CD4-positive, alpha-beta T cell (primary cell): Measurements from ENCODE around the gene ARL5A. TPM values are rescaled to one million over a fixed set of nuclear protein-coding genes. Genes with fewer than 3 reads are reported as not detected.

Experiments used
- ATAC-seq: fragments of 200-7000 bp; cut with Tn5 transposase; one replicate; pipeline ENCODE4 v1.10.0; 2022; ENCODE audit warnings: mild to moderate bottlenecking; ENCODE audit not compliant: poor library complexity
- CTCF ChIA-PET: fragments of 350-600 bp; sonication (Branson Sonifier 250); formaldehyde crosslinking; loops from one replicate; lab custom pipeline; 2021; ENCODE audit warnings: antibody characterized with exemption, inconsistent platforms; lab: Charles Lee
- POLR2A ChIA-PET: fragments of 350-600 bp; sonication (Branson Sonifier 250); formaldehyde crosslinking; loops from one replicate; lab custom pipeline; 2021; ENCODE audit warnings: antibody characterized with exemption, inconsistent platforms; lab: Charles Lee
- DNase-seq, 14 experiments: peaks; one replicate each; pipeline ENCODE4 v3.0.0-alpha.2; 2013 to 2020; ENCODE audit warnings: mixed read lengths in 2 of 14
- H3K27ac ChIP-seq, 2 donors: one replicate each; pipeline versions ENCODE4 v1.5.1 to v1.7.0; 2013; ENCODE audit warnings: low read length in 2 of 2, low read depth in 1 of 2, mild to moderate bottlenecking in 1 of 2
- H3K27me3 ChIP-seq, 2 experiments: 1 replicate in 1 of 2; 2 replicates in 1 of 2; pipeline versions ENCODE4 v1.6.1 to v1.7.0; 2013; ENCODE audit warnings: low read length in 2 of 2, control low read depth in 1 of 2, mild to moderate bottlenecking in 1 of 2, moderate library complexity in 1 of 2; ENCODE audit not compliant: insufficient read depth in 2 of 2, control insufficient read depth in 1 of 2
- H3K36me3 ChIP-seq: one replicate; pipeline ENCODE4 v1.6.1; 2013; ENCODE audit warnings: low read length, control low read depth; ENCODE audit not compliant: insufficient read depth
- H3K4me1 ChIP-seq: one replicate; pipeline ENCODE4 v1.6.1; 2013; ENCODE audit warnings: low read length, control low read depth; ENCODE audit not compliant: insufficient read depth
- H3K4me3 ChIP-seq: one replicate; pipeline ENCODE4 v1.5.1; 2013; ENCODE audit warnings: mild to moderate bottlenecking, low read length, moderate library complexity
- H3K9me3 ChIP-seq, 2 experiments: 1 replicate in 1 of 2; 2 replicates in 1 of 2; pipeline versions ENCODE4 v1.6.1 to v1.7.0; 2013; ENCODE audit warnings: low read length in 2 of 2, mild to moderate bottlenecking in 2 of 2, control low read depth in 1 of 2, moderate library complexity in 1 of 2; ENCODE audit not compliant: control insufficient read depth in 1 of 2, insufficient read depth in 1 of 2
- H3K27ac Mint-ChIP-seq: one replicate; pipeline ENCODE4 v1.8.0; 2020; ENCODE audit warnings: mixed read lengths
- H3K27me3 Mint-ChIP-seq: one replicate; pipeline ENCODE4 v1.8.0; 2021; ENCODE audit warnings: mixed read lengths
- H3K36me3 Mint-ChIP-seq: one replicate; pipeline ENCODE4 v1.8.0; 2021; ENCODE audit warnings: low read depth, mixed read lengths
- H3K4me1 Mint-ChIP-seq: one replicate; pipeline ENCODE4 v1.8.0; 2021; ENCODE audit warnings: low read depth, mixed read lengths
- H3K4me3 Mint-ChIP-seq: one replicate; pipeline ENCODE4 v1.8.0; 2020; ENCODE audit warnings: mild to moderate bottlenecking, mixed read lengths
- H3K9me3 Mint-ChIP-seq: one replicate; pipeline ENCODE4 v1.8.0; 2020; ENCODE audit warnings: mixed read lengths
- intact Hi-C, 2 experiments: fragments of 100-400 bp; cut with DNase I in 1 of 2; cut with micrococcal nuclease in 1 of 2; formaldehyde crosslinking; loops; one replicate each; pipeline versions ENCODE4 v1.15.1 to v1.9.0; 2023 to 2025; cut with DNase I, micrococcal nuclease
- total RNA-seq, 174 experiments: library from RNA in 2 of 174; stranded (reverse) in 2 of 174; gene quantifications; one replicate each; pipeline ENCODE4 v1.2.3 and lab custom pipeline; 2021 to 2026
- TF ChIP-seq, protein P1 (sequence below): fragments of 200-600 bp; IDR thresholded peaks from one replicate; pipeline ENCODE4 v1.8.0; 2022; ENCODE audit warnings: antibody characterized with exemption, mild to moderate bottlenecking

Gene ARL5A
- total RNA-seq, 2 experiments from 2014 or later = 16.9 to 20.5 TPM

DNA sequence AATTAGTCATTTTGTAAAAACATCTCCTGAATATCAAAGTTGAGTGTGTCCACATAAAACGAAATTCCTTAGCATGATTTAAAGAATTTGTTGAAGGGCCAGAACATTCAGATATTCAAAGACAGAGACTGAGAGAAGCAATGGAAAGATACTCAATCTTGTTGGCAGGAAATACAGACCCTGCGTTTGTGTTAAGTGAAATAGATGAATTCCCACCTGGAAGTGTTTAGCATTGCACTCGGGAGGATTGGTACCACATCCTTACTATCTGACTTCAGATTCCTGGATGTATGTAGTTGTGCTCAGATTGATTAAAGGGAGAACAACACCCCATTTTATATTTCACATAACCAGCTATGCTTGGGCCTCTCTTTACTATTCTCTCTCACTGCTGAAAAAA is 9.7 kb upstream of the ARL5A start:
- no peak overlapping the region for H3K27ac Mint-ChIP-seq

DNA sequence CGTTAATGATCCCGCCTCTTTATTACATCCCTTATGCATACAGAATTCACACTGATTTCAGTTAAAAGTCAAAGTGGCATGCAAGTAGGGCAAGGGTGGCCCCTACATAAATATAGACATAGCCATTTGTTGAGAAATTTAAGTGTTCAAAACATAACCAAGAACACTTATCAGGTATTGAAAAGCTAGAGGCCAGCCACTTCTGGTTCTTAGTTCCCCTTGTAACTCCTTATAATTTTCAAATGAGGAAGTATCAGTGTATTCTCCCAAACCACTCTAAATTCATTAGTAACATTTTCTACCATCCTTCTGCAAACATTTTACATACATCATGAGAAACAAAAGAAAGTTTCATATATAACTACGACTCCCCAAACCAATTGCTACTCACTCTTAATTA is 5.8 kb upstream of the ARL5A start:
- H3K36me3 ChIP-seq = no peaks in the 10 kb centered on the region
- Mint-ChIP-seq H3K4me1 (peaks cover under 1% of the 10 kb centered on the region), H3K4me3 (no peak overlapping the region), H3K36me3 (no peaks in the 10 kb centered on the region), H3K27me3 (no peaks in the 10 kb centered on the region), H3K27ac (no peak overlapping the region), H3K9me3 (no peaks in the 10 kb centered on the region)
- ATAC-seq = no peak
- ChIA-PET CTCF (no interaction called here), POLR2A (no interaction called here)
- H3K4me1 ChIP-seq = no peaks in the 10 kb centered on the region
- no peak overlapping the region for H3K27ac ChIP-seq
- H3K9me3 ChIP-seq = no peaks in the 10 kb centered on the region
- intact Hi-C loops = no loop called here
- no peaks in the 10 kb centered on the region for H3K27me3 ChIP-seq
- no peak overlapping the region for H3K4me3 ChIP-seq
- TF ChIP-seq, protein P1, sequence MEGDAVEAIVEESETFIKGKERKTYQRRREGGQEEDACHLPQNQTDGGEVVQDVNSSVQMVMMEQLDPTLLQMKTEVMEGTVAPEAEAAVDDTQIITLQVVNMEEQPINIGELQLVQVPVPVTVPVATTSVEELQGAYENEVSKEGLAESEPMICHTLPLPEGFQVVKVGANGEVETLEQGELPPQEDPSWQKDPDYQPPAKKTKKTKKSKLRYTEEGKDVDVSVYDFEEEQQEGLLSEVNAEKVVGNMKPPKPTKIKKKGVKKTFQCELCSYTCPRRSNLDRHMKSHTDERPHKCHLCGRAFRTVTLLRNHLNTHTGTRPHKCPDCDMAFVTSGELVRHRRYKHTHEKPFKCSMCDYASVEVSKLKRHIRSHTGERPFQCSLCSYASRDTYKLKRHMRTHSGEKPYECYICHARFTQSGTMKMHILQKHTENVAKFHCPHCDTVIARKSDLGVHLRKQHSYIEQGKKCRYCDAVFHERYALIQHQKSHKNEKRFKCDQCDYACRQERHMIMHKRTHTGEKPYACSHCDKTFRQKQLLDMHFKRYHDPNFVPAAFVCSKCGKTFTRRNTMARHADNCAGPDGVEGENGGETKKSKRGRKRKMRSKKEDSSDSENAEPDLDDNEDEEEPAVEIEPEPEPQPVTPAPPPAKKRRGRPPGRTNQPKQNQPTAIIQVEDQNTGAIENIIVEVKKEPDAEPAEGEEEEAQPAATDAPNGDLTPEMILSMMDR = no peak
- no peak for DNase-seq

More for the DNA sequence above, 9.7 kb upstream of the ARL5A start:
- ChIA-PET POLR2A (no interaction called here), CTCF (interaction anchor here (0.6 kb wide), 1 partner anchor 793 kb away, joined by 3 read pairs; no protein-coding TSS in a partner anchor)
- H3K36me3 ChIP-seq = no peaks in the 10 kb centered on the region
- H3K9me3 Mint-ChIP-seq = no peaks in the 10 kb centered on the region
- no peaks in the 10 kb centered on the region for H3K27me3 Mint-ChIP-seq
- TF ChIP-seq, protein P1 = no peak
- DNase-seq = no peak
- no peak overlapping the region for H3K4me3 ChIP-seq
- no peaks in the 10 kb centered on the region for H3K4me1 ChIP-seq
- no peaks in the 10 kb centered on the region for H3K36me3 Mint-ChIP-seq
- no peak overlapping the region for H3K27ac ChIP-seq
- no peaks in the 10 kb centered on the region for H3K9me3 ChIP-seq
- no peak for ATAC-seq
- intact Hi-C loops = no loop called here
- H3K4me1 Mint-ChIP-seq = no peaks in the 10 kb centered on the region
- H3K4me3 Mint-ChIP-seq = no peak overlapping the region
- H3K27me3 ChIP-seq = no peaks in the 10 kb centered on the region

DNA sequence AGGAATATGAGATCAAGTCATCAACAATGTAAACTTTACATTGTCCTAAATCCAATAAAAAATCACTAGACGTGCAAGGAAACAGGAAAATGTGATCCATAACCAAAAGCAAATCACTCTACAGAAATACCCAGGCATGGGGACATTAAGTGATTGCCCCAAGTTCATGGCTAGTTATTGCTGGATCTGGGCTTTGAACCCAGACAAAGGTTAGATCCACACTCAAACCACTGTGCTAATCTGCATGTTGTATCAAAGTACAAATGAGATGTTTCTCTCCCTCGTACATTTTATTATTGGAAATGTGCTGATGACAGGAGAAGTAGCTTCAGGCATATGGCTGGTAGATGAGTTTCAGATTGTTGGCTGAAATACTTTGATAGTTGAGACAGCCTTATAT is 2.7 kb upstream of the ARL5A start:
- H3K27ac Mint-ChIP-seq = no peak overlapping the region
- CTCF ChIA-PET = no interaction called here
- peaks cover 19% of the 10 kb centered on the region for H3K36me3 Mint-ChIP-seq

More for the DNA sequence above, 2.7 kb upstream of the ARL5A start:
- peaks cover 26% of the 10 kb centered on the region for H3K4me1 Mint-ChIP-seq
- Histone ChIP-seq H3K9me3 (no peaks in the 10 kb centered on the region), H3K27ac (no peak overlapping the region), H3K27me3 (no peaks in the 10 kb centered on the region), H3K4me1 (peaks cover 6% of the 10 kb centered on the region), H3K4me3 (no peak overlapping the region), H3K36me3 (no peaks in the 10 kb centered on the region)
- intact Hi-C loops = no loop called here
- no peak overlapping the region for H3K4me3 Mint-ChIP-seq
- POLR2A ChIA-PET = interaction anchor here (0.6 kb wide), 1 partner anchor 264 kb away, joined by 4 read pairs; no protein-coding TSS in a partner anchor
- ATAC-seq = no peak
- no peaks in the 10 kb centered on the region for H3K9me3 Mint-ChIP-seq
- no peak for DNase-seq
- H3K27me3 Mint-ChIP-seq = no peaks in the 10 kb centered on the region
- TF ChIP-seq, protein P1 = no peak
